ENCODE results near the gene SPATA33.

DNA sequence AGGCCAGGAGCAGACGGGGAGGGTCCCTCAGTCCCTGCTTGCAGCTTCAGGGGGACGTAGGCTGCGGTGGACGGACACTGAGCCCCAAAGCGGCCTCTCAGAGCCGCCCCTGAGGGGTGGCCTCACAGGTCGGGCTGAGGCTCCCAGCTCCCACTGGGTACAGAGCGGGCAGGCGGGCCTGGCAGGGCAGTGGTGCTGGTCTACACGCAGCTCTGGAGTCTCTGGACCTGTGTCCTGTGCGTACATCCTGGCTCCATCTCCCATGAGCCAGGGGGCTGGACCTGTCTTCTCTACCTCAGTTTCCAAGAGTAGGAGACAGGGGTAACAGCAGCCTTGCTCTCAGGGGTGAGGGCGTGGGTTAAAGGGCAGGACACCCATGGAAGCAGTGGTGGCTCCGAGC is 42.5 kb upstream of the SPATA33 start:
- TF ChIP-seq CTCF (IDR thresholded peaks at IDR 0.05) = no peak
- no peak for TF ChIP-seq POLR2A (IDR thresholded peaks at IDR 0.05)

All from right lobe of liver (tissue), 4 donors.